ENCODE results near the gene NUBP1.

NUBP1 gene

GRCh38 chr16:10740845-10741208 lies 2.8 kb upstream of the NUBP1 start:
- no peak for TF ChIP-seq GATA2 (IDR thresholded peaks at IDR 0.05; ENCODE audit: low read depth, low read length)
- no peak for TF ChIP-seq GATA3 (IDR thresholded peaks at IDR 0.05; ENCODE audit: low read depth, low read length)

DNA sequence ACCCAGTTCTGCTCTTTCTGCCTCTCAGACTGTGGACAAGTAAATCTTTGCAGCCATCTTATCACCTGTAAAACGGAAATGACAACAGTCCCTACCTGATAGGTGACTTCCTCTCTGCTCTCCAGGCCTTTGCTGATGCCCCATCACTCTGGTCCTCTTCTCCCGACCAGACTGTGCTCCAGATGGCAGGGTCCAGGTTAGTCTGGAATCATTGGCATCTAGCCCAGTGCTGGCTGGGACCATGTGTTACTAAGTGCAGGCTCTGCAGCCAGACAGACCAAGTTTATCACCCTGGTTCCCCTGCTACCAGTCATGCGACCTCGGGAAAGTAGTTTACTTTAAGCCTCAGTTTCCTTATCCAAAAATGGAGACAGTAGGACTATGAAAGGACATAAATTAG lies 1.8 kb upstream of the NUBP1 start:
- TF ChIP-seq GATA2 (IDR thresholded peaks at IDR 0.05; ENCODE audit: low read depth, low read length): no peak
- TF ChIP-seq GATA3 (IDR thresholded peaks at IDR 0.05; ENCODE audit: low read depth, low read length): no peak

- TF ChIP-seq GATA2 (IDR thresholded peaks at IDR 0.05; ENCODE audit: low read depth, low read length): no peak
- no peak for TF ChIP-seq GATA3 (IDR thresholded peaks at IDR 0.05; ENCODE audit: low read depth, low read length)
Measured at GRCh38 chr16:10743227-10743609, 424 bp upstream of the NUBP1 start.

DNA sequence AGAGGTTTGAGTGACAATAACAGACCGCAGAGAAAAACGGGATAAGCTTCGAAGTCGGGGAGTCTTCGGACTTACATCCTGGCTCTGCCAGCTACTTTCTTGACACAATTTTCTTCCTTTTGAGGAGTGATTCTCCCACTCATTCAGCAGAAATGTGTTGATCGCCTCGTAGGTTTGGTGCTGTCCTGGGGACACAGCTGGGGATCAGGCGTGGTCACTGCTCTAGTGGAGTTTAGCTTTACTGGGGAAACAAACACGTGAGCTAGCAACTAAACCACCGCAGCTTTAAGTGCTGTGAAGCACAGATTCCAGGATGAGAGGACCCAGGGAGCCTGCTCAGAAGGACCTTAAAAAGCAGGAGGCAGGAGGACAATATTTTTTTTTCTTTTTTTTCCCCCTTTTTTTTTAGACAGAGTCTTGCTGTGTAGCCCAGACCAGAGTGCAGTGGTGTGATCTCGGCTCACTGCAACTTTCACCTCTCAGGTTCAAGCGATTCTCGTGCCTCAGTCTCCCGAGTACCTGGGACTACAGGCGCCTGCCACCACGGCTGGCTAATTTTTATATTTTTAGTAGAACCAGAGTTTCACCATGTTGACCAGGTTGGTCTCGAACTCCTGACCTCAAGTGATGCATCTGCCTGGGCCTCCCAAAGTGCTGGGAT lies 858 bp downstream of the NUBP1 start:
- TF ChIP-seq GATA3 (IDR thresholded peaks at IDR 0.05; ENCODE audit: low read depth, low read length) (no peak), GATA2 (IDR thresholded peaks at IDR 0.05; ENCODE audit: low read depth, low read length) (no peak)

- TF ChIP-seq GATA3 (IDR thresholded peaks at IDR 0.05; ENCODE audit: low read depth, low read length): no peak
- no peak for TF ChIP-seq GATA2 (IDR thresholded peaks at IDR 0.05; ENCODE audit: low read depth, low read length)
Measured at GRCh38 chr16:10745841-10746240, 2.2 kb downstream of the NUBP1 start.

GRCh38 chr16:10750793-10751192 lies 7.2 kb downstream of the NUBP1 start:
- TF ChIP-seq GATA3 (IDR thresholded peaks at IDR 0.05; ENCODE audit: low read depth, low read length) (no peak), GATA2 (IDR thresholded peaks at IDR 0.05; ENCODE audit: low read depth, low read length) (no peak)

DNA sequence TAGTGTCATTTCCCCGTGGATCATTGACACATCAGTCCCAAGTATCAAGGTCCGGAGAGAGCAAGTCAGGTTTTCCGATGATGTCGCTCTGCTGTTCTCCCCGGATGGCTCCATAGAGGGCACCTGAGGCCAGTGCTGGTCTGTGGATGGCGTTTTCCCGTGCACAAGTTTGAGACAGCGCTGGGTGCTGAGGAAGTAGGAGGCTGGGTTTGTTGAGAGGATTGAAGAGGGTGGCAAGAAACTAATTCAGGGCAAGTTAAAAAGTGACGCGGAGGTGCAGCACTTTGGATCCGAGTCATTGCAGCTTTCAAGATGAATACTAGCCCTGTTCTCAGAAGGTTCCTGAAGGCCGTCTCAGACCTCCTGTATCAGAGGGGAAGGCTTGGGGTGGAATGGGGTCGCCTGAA lies 7.7 kb downstream of the NUBP1 start:
- no peak for TF ChIP-seq GATA2 (IDR thresholded peaks at IDR 0.05; ENCODE audit: low read depth, low read length)
- TF ChIP-seq GATA3 (IDR thresholded peaks at IDR 0.05; ENCODE audit: low read depth, low read length): no peak

- no peak for TF ChIP-seq GATA3 (IDR thresholded peaks at IDR 0.05; ENCODE audit: low read depth, low read length)
- TF ChIP-seq GATA2 (IDR thresholded peaks at IDR 0.05; ENCODE audit: low read depth, low read length): no peak
Measured at GRCh38 chr16:10752843-10753523, 9.3 kb downstream of the NUBP1 start.

DNA sequence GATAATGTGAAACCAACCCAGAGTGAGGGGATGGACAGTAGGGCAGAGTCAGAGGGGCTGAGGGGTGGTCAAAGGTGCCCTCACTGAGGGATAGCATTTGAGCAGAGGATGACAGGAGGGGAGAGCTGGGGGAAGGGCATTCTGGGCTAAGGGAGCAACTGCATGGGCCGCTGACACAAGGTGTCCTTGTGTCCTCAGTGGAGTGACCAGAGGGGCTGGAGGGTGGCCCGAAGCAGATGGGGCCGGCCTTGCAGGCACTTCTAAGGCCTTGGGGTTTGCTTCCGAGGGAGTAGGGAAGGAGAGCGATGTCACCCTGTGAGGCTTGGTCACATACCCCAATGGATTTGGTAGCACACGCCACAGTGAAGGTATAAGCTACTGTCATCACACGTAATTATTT lies 10.0 kb downstream of the NUBP1 start:
- no peak for TF ChIP-seq GATA3 (IDR thresholded peaks at IDR 0.05; ENCODE audit: low read depth, low read length)
- TF ChIP-seq GATA2 (IDR thresholded peaks at IDR 0.05; ENCODE audit: low read depth, low read length): no peak

DNA sequence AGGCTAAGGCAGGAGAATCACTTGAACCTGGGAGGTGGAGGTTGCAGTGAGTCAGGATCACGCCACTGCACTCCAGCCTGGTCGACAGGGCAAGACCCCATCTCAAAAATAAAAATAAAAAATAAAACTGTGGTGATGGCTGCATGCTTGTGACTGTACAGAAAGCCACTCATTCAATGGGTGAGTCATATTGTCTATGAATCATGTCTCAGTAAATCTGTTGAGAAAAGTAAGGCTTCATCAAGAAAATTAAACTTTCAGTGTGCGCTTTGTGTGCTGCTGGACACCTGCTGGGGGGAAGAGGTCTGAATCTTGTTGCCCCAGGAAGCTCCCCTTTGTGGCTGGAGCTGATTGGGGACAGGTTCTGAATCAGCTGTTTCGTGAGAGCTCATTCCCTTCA lies 11.3 kb downstream of the NUBP1 start:
- TF ChIP-seq GATA3 (IDR thresholded peaks at IDR 0.05; ENCODE audit: low read depth, low read length): no peak
- TF ChIP-seq GATA2 (IDR thresholded peaks at IDR 0.05; ENCODE audit: low read depth, low read length): no peak

- no peak for TF ChIP-seq GATA3 (IDR thresholded peaks at IDR 0.05; ENCODE audit: low read depth, low read length)
- no peak for TF ChIP-seq GATA2 (IDR thresholded peaks at IDR 0.05; ENCODE audit: low read depth, low read length)
Measured at GRCh38 chr16:10756574-10756973, 12.9 kb downstream of the NUBP1 start.

DNA sequence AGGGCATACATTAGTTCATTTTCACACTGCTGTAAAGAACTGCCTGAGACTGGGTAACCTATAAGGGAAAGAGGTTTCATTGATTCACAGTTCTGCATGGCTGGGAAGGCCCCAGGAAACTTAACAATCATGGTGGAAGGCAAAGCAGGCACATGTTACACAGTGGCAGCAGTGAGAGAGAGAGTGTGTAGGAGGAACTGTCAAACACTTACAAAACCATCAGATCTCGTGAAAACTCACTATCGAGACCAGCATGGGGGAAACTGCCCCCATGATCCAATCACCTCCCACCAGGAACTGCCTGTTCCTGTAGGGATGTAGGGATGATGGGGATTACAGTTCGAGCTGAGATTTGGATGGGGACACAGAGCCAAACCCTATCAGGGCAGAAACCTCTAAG lies 17.2 kb downstream of the NUBP1 start:
- no peak for TF ChIP-seq GATA2 (IDR thresholded peaks at IDR 0.05; ENCODE audit: low read depth, low read length)
- TF ChIP-seq GATA3 (IDR thresholded peaks at IDR 0.05; ENCODE audit: low read depth, low read length): no peak

GRCh38 chr16:10761373-10761772 lies 17.7 kb downstream of the NUBP1 start:
- no peak for TF ChIP-seq GATA2 (IDR thresholded peaks at IDR 0.05; ENCODE audit: low read depth, low read length)
- TF ChIP-seq GATA3 (IDR thresholded peaks at IDR 0.05; ENCODE audit: low read depth, low read length): no peak

DNA sequence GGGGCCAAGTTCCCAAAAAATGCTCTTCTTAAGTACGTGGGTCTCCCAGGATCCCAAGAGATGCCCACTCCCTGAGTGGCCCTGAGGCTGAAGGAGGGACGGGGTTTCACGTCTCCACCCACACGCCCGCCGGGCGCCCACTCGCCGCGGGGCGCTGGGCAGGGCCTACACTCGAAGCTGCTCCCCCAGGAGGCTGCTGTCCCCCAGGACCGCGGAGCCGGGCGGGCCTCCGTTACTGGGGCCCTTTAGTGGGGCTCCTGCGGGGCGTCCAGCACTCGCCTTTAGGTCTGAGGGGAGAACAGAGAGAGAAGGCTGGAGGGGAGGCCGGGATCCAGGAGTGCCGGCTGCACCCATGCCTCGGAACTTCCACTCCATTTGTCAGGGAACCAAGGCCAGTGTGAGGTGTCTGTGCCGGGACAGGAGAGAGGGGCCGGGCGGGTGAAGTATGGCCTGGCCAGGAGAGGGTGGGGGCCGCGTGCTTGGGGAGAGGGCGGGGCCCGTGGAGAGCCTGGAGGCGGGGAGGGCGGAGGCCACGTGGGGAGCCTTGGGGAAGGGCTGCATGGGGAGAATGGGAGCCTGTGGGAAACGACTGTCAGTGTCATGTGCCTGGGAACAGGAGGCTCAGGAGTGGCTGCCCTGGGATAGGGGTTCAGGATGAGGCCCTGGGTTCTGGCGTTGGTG lies 18.8 kb downstream of the NUBP1 start:
- TF ChIP-seq GATA2 (IDR thresholded peaks at IDR 0.05; ENCODE audit: low read depth, low read length): no peak
- TF ChIP-seq GATA3 (IDR thresholded peaks at IDR 0.05; ENCODE audit: low read depth, low read length): no peak

GRCh38 chr16:10763456-10763855 lies 19.8 kb downstream of the NUBP1 start:
- TF ChIP-seq GATA2 (IDR thresholded peaks at IDR 0.05; ENCODE audit: low read depth, low read length) (no peak), GATA3 (IDR thresholded peaks at IDR 0.05; ENCODE audit: low read depth, low read length) (no peak)
